Liver (tissue), 3 donors: ENCODE data around the gene CLN5.

ENCODE experiments used
- ATF3 ChIP-seq: IDR thresholded peaks from 2 replicates; pipeline ENCODE4 v1.6.1; 2016; ENCODE audit warnings: antibody characterized with exemption
- CTCF ChIP-seq: fragments of 150-350 bp; IDR thresholded peaks from 2 replicates; pipeline ENCODE4 v1.5.1; 2017; ENCODE audit warnings: improper control_type of control experiment, low read depth, low read length; ENCODE audit not compliant: missing input control
- EGR1 ChIP-seq, 2 donors: IDR thresholded peaks; 2 replicates each; pipeline ENCODE4 v1.6.1; 2016 to 2018; ENCODE audit warnings: antibody characterized with exemption in 2 of 2, low read depth in 2 of 2
- FOXA2 ChIP-seq: IDR thresholded peaks from 2 replicates; pipeline ENCODE4 v1.6.1; 2016; ENCODE audit warnings: antibody characterized with exemption
- GABPA ChIP-seq, 2 donors: IDR thresholded peaks in 1 of 2; conservative IDR thresholded peaks in 1 of 2; 2 replicates each; pipeline ENCODE4 v1.6.1; 2016; ENCODE audit warnings: antibody characterized with exemption in 2 of 2, mild to moderate bottlenecking in 1 of 2, moderate library complexity in 1 of 2
- MAX ChIP-seq: IDR thresholded peaks from 2 replicates; pipeline ENCODE4 v1.6.1; 2016; ENCODE audit warnings: antibody characterized with exemption
- RAD21 ChIP-seq, 2 donors: IDR thresholded peaks; 2 replicates each; pipeline ENCODE4 v1.6.1; 2016; ENCODE audit warnings: antibody characterized with exemption in 2 of 2, mild to moderate bottlenecking in 2 of 2
- RXRA ChIP-seq, 2 donors: IDR thresholded peaks; 2 replicates each; pipeline ENCODE4 v1.6.1; 2017 to 2018; ENCODE audit warnings: antibody characterized with exemption in 2 of 2, mild to moderate bottlenecking in 1 of 2
- SP1 ChIP-seq: IDR thresholded peaks from 2 replicates; pipeline ENCODE4 v1.6.1; 2018; ENCODE audit warnings: antibody characterized with exemption, mild to moderate bottlenecking
- TAF1 ChIP-seq: conservative IDR thresholded peaks from 2 replicates; pipeline ENCODE4 v1.6.1; 2016; ENCODE audit warnings: antibody characterized with exemption, mild to moderate bottlenecking
- YY1 ChIP-seq: IDR thresholded peaks from 2 replicates; pipeline ENCODE4 v1.6.1; 2016; ENCODE audit warnings: antibody characterized with exemption, mild to moderate bottlenecking
- donor health status: healthy.
- donor health status: healthy.

- no peak for TF ChIP-seq MAX
- TF ChIP-seq CTCF, result peak; percentile 77
- TF ChIP-seq GABPA (IDR thresholded peaks at IDR 0.05 in 1 of 2, conservative IDR thresholded peaks at IDR 0.05 in 1 of 2), result no peak
- TF ChIP-seq EGR1 (IDR thresholded peaks at IDR 0.05; ENCODE audit: low read depth in 2 of 2), result no peak
- peak; percentile 66 to 76 for TF ChIP-seq RAD21 (IDR thresholded peaks at IDR 0.05)
- no peak for TF ChIP-seq ATF3
- no peak for TF ChIP-seq TAF1
- no peak for TF ChIP-seq RXRA (IDR thresholded peaks at IDR 0.05)
- no peak for TF ChIP-seq FOXA2
- TF ChIP-seq SP1, result no peak
- no peak for TF ChIP-seq YY1
Observed at GRCh38 chr13:76980075-76980718, 11.7 kb upstream of the CLN5 start.
